Mammary epithelial cell (primary cell): ENCODE measurements around the gene ALDH1L2.

Experiments used
- EZH2 ChIP-seq: IDR thresholded peaks from 2 replicates; pipeline ENCODE4 v1.6.1; 2012; ENCODE audit warnings: low read length, inconsistent platforms, borderline replicate concordance
- TF ChIP-seq, protein P1 (sequence below), 2 donors: IDR thresholded peaks in 1 of 2; conservative IDR thresholded peaks in 1 of 2; 2 replicates each; pipeline ENCODE4 v1.5.1; 2011 to 2012; ENCODE audit warnings: inconsistent platforms in 2 of 2, low read length in 2 of 2, mild to moderate bottlenecking in 2 of 2, control low read depth in 1 of 2, low read depth in 1 of 2; ENCODE audit not compliant: insufficient read depth in 1 of 2; ENCODE audit errors: extremely low read depth in 1 of 2

GRCh38 chr12:105013892-105014291, 70.4 kb downstream of the ALDH1L2 start:
- TF ChIP-seq, protein P1, sequence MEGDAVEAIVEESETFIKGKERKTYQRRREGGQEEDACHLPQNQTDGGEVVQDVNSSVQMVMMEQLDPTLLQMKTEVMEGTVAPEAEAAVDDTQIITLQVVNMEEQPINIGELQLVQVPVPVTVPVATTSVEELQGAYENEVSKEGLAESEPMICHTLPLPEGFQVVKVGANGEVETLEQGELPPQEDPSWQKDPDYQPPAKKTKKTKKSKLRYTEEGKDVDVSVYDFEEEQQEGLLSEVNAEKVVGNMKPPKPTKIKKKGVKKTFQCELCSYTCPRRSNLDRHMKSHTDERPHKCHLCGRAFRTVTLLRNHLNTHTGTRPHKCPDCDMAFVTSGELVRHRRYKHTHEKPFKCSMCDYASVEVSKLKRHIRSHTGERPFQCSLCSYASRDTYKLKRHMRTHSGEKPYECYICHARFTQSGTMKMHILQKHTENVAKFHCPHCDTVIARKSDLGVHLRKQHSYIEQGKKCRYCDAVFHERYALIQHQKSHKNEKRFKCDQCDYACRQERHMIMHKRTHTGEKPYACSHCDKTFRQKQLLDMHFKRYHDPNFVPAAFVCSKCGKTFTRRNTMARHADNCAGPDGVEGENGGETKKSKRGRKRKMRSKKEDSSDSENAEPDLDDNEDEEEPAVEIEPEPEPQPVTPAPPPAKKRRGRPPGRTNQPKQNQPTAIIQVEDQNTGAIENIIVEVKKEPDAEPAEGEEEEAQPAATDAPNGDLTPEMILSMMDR (conservative IDR thresholded peaks at IDR 0.05 in 1 of 2, IDR thresholded peaks at IDR 0.05 in 1 of 2; ENCODE audit: extremely low read depth in 1 of 2, insufficient read depth in 1 of 2, low read depth in 1 of 2, low read length in 2 of 2) = no peak
- TF ChIP-seq EZH2 = no peak
